Fibroblast of lung (primary cell): ENCODE data around the gene RRH.

ENCODE experiments used
- CTCF ChIP-seq, 2 donors: IDR thresholded peaks in 1 of 2; conservative IDR thresholded peaks in 1 of 2; 1 replicate in 1 of 2; 2 replicates in 1 of 2; pipeline ENCODE4 v1.5.1; 2011 to 2012; ENCODE audit warnings: low read length in 2 of 2, control low read depth in 1 of 2, inconsistent platforms in 1 of 2, low read depth in 1 of 2, mild to moderate bottlenecking in 1 of 2
- EZH2 ChIP-seq: IDR thresholded peaks from 2 replicates; pipeline ENCODE4 v1.5.1; 2012; ENCODE audit warnings: low read length, control low read depth, mild to moderate bottlenecking; ENCODE audit errors: missing control alignments

- TF ChIP-seq CTCF (conservative IDR thresholded peaks at IDR 0.05 in 1 of 2, IDR thresholded peaks at IDR 0.05 in 1 of 2; ENCODE audit: low read depth in 1 of 2, low read length in 2 of 2): no peak
- TF ChIP-seq EZH2: no peak
Observed at GRCh38 chr4:109820563-109820962, 7.2 kb upstream of the RRH start.
